Spleen (tissue), 11 donors: ENCODE data around the gene TSPOAP1. TPM values are rescaled to one million over a fixed set of nuclear protein-coding genes. Genes with fewer than 3 reads are reported as not detected.

ENCODE experiments used
- DNase-seq: peaks from one replicate; pipeline ENCODE4 v3.0.0-alpha.2; 2020
- H3K27ac ChIP-seq, 8 donors: fragments of 200-600 bp; sonication (generic) in 7 of 8; 1 replicate in 4 of 8; 2 replicates in 4 of 8; pipeline versions ENCODE4 v1.5.0 to v1.8.0; 2016 to 2021; ENCODE audit warnings: inconsistent platforms in 4 of 8, mild to moderate bottlenecking in 4 of 8, moderate library complexity in 1 of 8
- H3K27me3 ChIP-seq, 7 donors: fragments of 200-600 bp; sonication (generic) in 6 of 7; replicated peaks in 1 of 7; 1 replicate in 4 of 7; 2 replicates in 3 of 7; pipeline versions ENCODE4 v1.5.0 to v1.8.0; 2016 to 2021; ENCODE audit warnings: inconsistent platforms in 3 of 7, mild to moderate bottlenecking in 1 of 7
- H3K36me3 ChIP-seq, 6 donors: fragments of 200-600 bp; sonication (generic) in 5 of 6; 1 replicate in 4 of 6; 2 replicates in 2 of 6; pipeline versions ENCODE4 v1.5.0 to v1.8.0; 2016 to 2021; ENCODE audit warnings: inconsistent platforms in 2 of 6
- H3K4me1 ChIP-seq, 6 donors: fragments of 200-600 bp; sonication (generic) in 5 of 6; 1 replicate in 3 of 6; 2 replicates in 3 of 6; pipeline versions ENCODE4 v1.5.0 to v1.8.0; 2016 to 2021; ENCODE audit warnings: inconsistent platforms in 3 of 6
- H3K4me3 ChIP-seq, 8 donors: fragments of 200-600 bp; sonication (generic) in 7 of 8; 1 replicate in 4 of 8; 2 replicates in 4 of 8; pipeline versions ENCODE4 v1.5.0 to v1.8.0; 2016 to 2021; ENCODE audit warnings: inconsistent platforms in 4 of 8, mild to moderate bottlenecking in 4 of 8, moderate library complexity in 2 of 8
- H3K9me3 ChIP-seq, 8 donors: fragments of 200-600 bp; sonication (generic) in 7 of 8; 1 replicate in 4 of 8; 2 replicates in 4 of 8; pipeline versions ENCODE4 v1.5.0 to v1.8.0; 2016 to 2021; ENCODE audit warnings: inconsistent platforms in 4 of 8
- CTCF ChIP-seq, 11 experiments: fragments of 200-600 bp in 7 of 11; fragments of 450-650 bp in 4 of 11; sonication (generic) in 4 of 11; IDR thresholded peaks in 8 of 11; conservative IDR thresholded peaks in 3 of 11; 1 replicate in 7 of 11; 2 replicates in 4 of 11; pipeline versions ENCODE4 v1.4.0 to v1.8.0; 2016 to 2021; ENCODE audit warnings: antibody characterized with exemption in 11 of 11, inconsistent platforms in 4 of 11, mild to moderate bottlenecking in 1 of 11
- POLR2A ChIP-seq, 3 donors: fragments of 450-650 bp; IDR thresholded peaks; one replicate each; pipeline ENCODE4 v1.5.1; 2017; ENCODE audit warnings: antibody characterized with exemption in 3 of 3, mild to moderate bottlenecking in 1 of 3
- POLR2AphosphoS5 ChIP-seq, 3 donors: sonication (generic); formaldehyde crosslinking; IDR thresholded peaks; one replicate each; pipeline ENCODE4 v1.5.1; 2017; ENCODE audit warnings: antibody characterized with exemption in 3 of 3
- WGBS, 5 donors: extraction: QIAGEN DNeasy Blood & Tissue Kit in 3 of 5; methylation state at CpG; one replicate each; pipeline versions ENCODE4 v1.1.5 to v1.1.7; 2013 to 2018; 5-methylcytosine and 5-hydroxymethylcytosine counted together
- intact Hi-C: fragments of 100-400 bp; cut with DNase I; formaldehyde crosslinking; loops from one replicate; pipeline ENCODE4 v1.15.0; 2023; ENCODE audit warnings: low total_unique reads
- microRNA-seq, 3 donors: library from miRNA; unstranded; fragments of <30 nt; microRNA quantifications; one replicate each; pipeline versions ENCODE4 to v1.1.0, GENCODE V29; 2019 to 2020
- polyA plus RNA-seq, 3 donors: library from polyadenylated mRNA; stranded (reverse); fragments of 200-250 nt; gene quantifications; one replicate each; pipeline ENCODE4 v1.2.1, GENCODE V29; 2013
- small RNA-seq, 4 donors: library from RNA; depleted of rRNA; stranded (forward); fragments of <200 nt; gene quantifications; one replicate each; pipeline ENCODE3, GENCODE V24; 2016
- total RNA-seq, 7 donors: library from RNA; depleted of rRNA in 3 of 7; stranded (reverse); fragments of >200 nt in 3 of 7; fragmentation: NEBNext Ultra II Directional in 4 of 7; extraction: Animal tissue kit (Norgen Biotek cat#: 25700) in 4 of 7; gene quantifications; one replicate each; pipeline versions ENCODE4 v1.1.0 to v1.2.1, GENCODE V29; 2016 to 2021
- donor health status: healthy with polysubstance abuse.
- donor health status: DM: no; HTN: no; CAD: no; lungs with moderate emphysema.
- donor health status: DM: no; HTN: no; CAD: no.
- donor health status: Bipolar disorder and iron deficiency.
- donor health status: healthy.
- donor health status: DM: no; HTN: no; CAD: no.
- donor health status: DM: yes; HTN: yes; CAD: no.

Gene TSPOAP1
- total and polyA plus RNA-seq, 10 donors: 11.5 to 31.8 (median 18.6) TPM

GRCh38 chr17:58262149-58262548 lies 66.4 kb downstream of the TSPOAP1 start:
- Histone ChIP-seq H3K4me3 (no peak overlapping the region), H3K36me3 (no peaks in the 10 kb centered on the region), H3K27ac (no peak overlapping the region), H3K4me1 (no peaks in the 10 kb centered on the region), H3K27me3 (peaks cover 0 to 57% (median 32%) of the 10 kb centered on the region in 7 donors), H3K9me3 (no peaks in the 10 kb centered on the region)
- TF ChIP-seq POLR2A (IDR thresholded peaks at IDR 0.05): no peak
- TF ChIP-seq CTCF (IDR thresholded peaks at IDR 0.05 in 8 of 11, conservative IDR thresholded peaks at IDR 0.05 in 3 of 11): no peak
- TF ChIP-seq POLR2AphosphoS5 (IDR thresholded peaks at IDR 0.05): no peak
- peak; percentile 7 for DNase-seq
- WGBS, 5 donors: 78 to 87% (median 84%) methylated on average over 11 of the region's 11 CpGs
- intact Hi-C loops: no loop called here

GRCh38 chr17:58254803-58255202 lies 73.8 kb downstream of the TSPOAP1 start:
- no peaks in the 10 kb centered on the region for H3K9me3 ChIP-seq
- H3K27me3 ChIP-seq: peaks cover 0 to 25% (median 3%) of the 10 kb centered on the region in 7 donors
- intact Hi-C loops: no loop called here
- 31 to 53% (median 50%) methylated on average over 8 of the region's 8 CpGs for WGBS, 5 donors
- DNase-seq: peak; percentile 45
- TF ChIP-seq POLR2AphosphoS5 (IDR thresholded peaks at IDR 0.05): no peak
- no peak for TF ChIP-seq POLR2A (IDR thresholded peaks at IDR 0.05)
- no peak for TF ChIP-seq CTCF (IDR thresholded peaks at IDR 0.05 in 8 of 11, conservative IDR thresholded peaks at IDR 0.05 in 3 of 11)
- peaks cover 0 to 4% (median 3%) of the 10 kb centered on the region in 6 donors for H3K4me1 ChIP-seq
- H3K4me3 ChIP-seq: no peak overlapping the region
- H3K36me3 ChIP-seq: no peaks in the 10 kb centered on the region
- H3K27ac ChIP-seq: no peak overlapping the region

GRCh38 chr17:58253082-58253481 lies 75.5 kb downstream of the TSPOAP1 start:
- Histone ChIP-seq H3K4me1 (peaks cover 4 to 21% (median 13%) of the 10 kb centered on the region in 6 donors), H3K27ac (no peak overlapping the region), H3K36me3 (no peaks in the 10 kb centered on the region), H3K9me3 (no peaks in the 10 kb centered on the region), H3K4me3 (no peak overlapping the region), H3K27me3 (peaks cover 0 to 34% (median 9%) of the 10 kb centered on the region in 7 donors)
- DNase-seq: no peak
- intact Hi-C loops: no loop called here
- TF ChIP-seq POLR2A (IDR thresholded peaks at IDR 0.05): no peak
- TF ChIP-seq CTCF (IDR thresholded peaks at IDR 0.05 in 8 of 11, conservative IDR thresholded peaks at IDR 0.05 in 3 of 11): no peak
- TF ChIP-seq POLR2AphosphoS5 (IDR thresholded peaks at IDR 0.05): no peak
- 82 to 93% (median 85%) methylated on average over 3 of the region's 3 CpGs for WGBS, 5 donors

DNA sequence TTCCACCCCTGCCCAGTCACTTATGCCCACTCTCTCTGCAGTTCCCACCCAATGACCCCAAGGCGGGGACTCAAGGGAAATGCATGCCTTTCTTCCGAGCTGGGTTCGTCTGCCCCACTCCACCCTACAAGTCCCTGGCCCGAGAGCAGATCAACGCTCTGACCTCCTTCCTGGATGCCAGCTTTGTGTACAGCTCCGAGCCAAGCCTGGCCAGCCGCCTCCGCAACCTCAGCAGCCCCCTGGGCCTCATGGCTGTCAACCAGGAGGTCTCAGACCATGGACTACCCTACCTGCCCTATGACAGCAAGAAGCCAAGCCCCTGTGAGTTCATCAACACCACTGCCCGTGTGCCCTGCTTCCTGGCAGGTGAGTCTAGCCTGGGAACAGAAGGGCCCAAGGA lies 76.5 kb downstream of the TSPOAP1 start:
- H3K36me3 ChIP-seq: no peaks in the 10 kb centered on the region
- WGBS, 5 donors: 64 to 82% (median 76%) methylated on average over 1 to 9 of the region's 9 CpGs
- H3K4me1 ChIP-seq: peaks cover 4 to 29% (median 13%) of the 10 kb centered on the region in 6 donors
- no peak overlapping the region for H3K4me3 ChIP-seq
- H3K27ac ChIP-seq: no peak overlapping the region
- intact Hi-C loops: no loop called here
- TF ChIP-seq POLR2A (IDR thresholded peaks at IDR 0.05) (no peak), CTCF (IDR thresholded peaks at IDR 0.05 in 8 of 11, conservative IDR thresholded peaks at IDR 0.05 in 3 of 11) (no peak), POLR2AphosphoS5 (IDR thresholded peaks at IDR 0.05) (no peak)
- H3K9me3 ChIP-seq: no peaks in the 10 kb centered on the region
- H3K27me3 ChIP-seq: peaks cover 0 to 34% (median 9%) of the 10 kb centered on the region in 7 donors
- no peak for DNase-seq

Small RNAs within 50 kb of the gene (microRNA-seq; reads per million reads assigned to microRNA genes)
- gene MIR4736: 0 to 2.1 (median 0.36) reads per million in 3 donors

Small RNAs within 50 kb of the gene (small RNA-seq; reads per million reads assigned to genes)
- gene MIR4736: 0 to 0.49 (median 0.18) reads per million in 4 donors

Other genes starting within 250 kb of the TSPOAP1 start
- 10 to 100 TPM; 19.4 to 29.7 (median 23.1) TPM for gene DYNLL2, start 245.4 kb downstream of the TSPOAP1 start, total RNA-seq
- gene DYNLL2, start 245.4 kb downstream of the TSPOAP1 start, polyA plus RNA-seq: 10 to 100 TPM in 2 of 3 donors, 1 to 10 TPM in 1; 9.9 to 26.3 (median 11.1) TPM
- under 1 TPM in 6 of 7 donors, not detected in 1; 0.09 to 0.46 (median 0.27) TPM for gene OR4D1, start 180.4 kb downstream of the TSPOAP1 start, total RNA-seq
- gene OR4D1, start 180.4 kb downstream of the TSPOAP1 start, polyA plus RNA-seq: under 1 TPM; 0.13 to 0.23 (median 0.19) TPM
- gene OR4D2, start 161.8 kb downstream of the TSPOAP1 start, total RNA-seq: not detected
- not detected for gene OR4D2, start 161.8 kb downstream of the TSPOAP1 start, polyA plus RNA-seq
- 1 to 10 TPM in 5 of 7 donors, under 1 TPM in 1, not detected in 1; 0.86 to 3.9 (median 2.4) TPM for gene EPX, start 136.1 kb downstream of the TSPOAP1 start, total RNA-seq
- gene EPX, start 136.1 kb downstream of the TSPOAP1 start, polyA plus RNA-seq: under 1 TPM; 0.24 to 0.41 (median 0.26) TPM
- 10 to 100 TPM; 11.5 to 17.1 (median 13.7) TPM for gene MKS1, start 109.5 kb downstream of the TSPOAP1 start, total RNA-seq
- 10 to 100 TPM in 1 of 3 donors, 1 to 10 TPM in 2; 8.1 to 10.4 (median 9.5) TPM for gene MKS1, start 109.5 kb downstream of the TSPOAP1 start, polyA plus RNA-seq
- not detected for gene LPO, start 90.2 kb downstream of the TSPOAP1 start, total RNA-seq
- gene LPO, start 90.2 kb downstream of the TSPOAP1 start, polyA plus RNA-seq: under 1 TPM; 0.02 to 0.10 (median 0.06) TPM
- gene MPO, start 47.9 kb downstream of the TSPOAP1 start, total RNA-seq: 10 to 100 TPM in 5 of 7 donors, 1 to 10 TPM in 2; 5.8 to 75.7 (median 15.2) TPM
- 1 to 10 TPM in 2 of 3 donors, under 1 TPM in 1; 0.52 to 2.2 (median 2.0) TPM for gene MPO, start 47.9 kb downstream of the TSPOAP1 start, polyA plus RNA-seq
- gene SUPT4H1, start 23.4 kb upstream of the TSPOAP1 start, total RNA-seq: 10 to 100 TPM; 37.8 to 80.5 (median 64.0) TPM
- 100 to 1,000 TPM in 2 of 3 donors, 10 to 100 TPM in 1; 77.0 to 106 (median 104) TPM for gene SUPT4H1, start 23.4 kb upstream of the TSPOAP1 start, polyA plus RNA-seq
- gene RNF43, start 88.7 kb upstream of the TSPOAP1 start, total RNA-seq: 1 to 10 TPM in 4 of 7 donors, under 1 TPM in 3; 0.40 to 1.8 (median 1.0) TPM
- gene RNF43, start 88.7 kb upstream of the TSPOAP1 start, polyA plus RNA-seq: under 1 TPM; 0.38 to 0.63 (median 0.42) TPM
- 1 to 10 TPM; 1.1 to 1.7 (median 1.3) TPM for gene HSF5, start 159.6 kb upstream of the TSPOAP1 start, total RNA-seq
- gene HSF5, start 159.6 kb upstream of the TSPOAP1 start, polyA plus RNA-seq: under 1 TPM; 0.57 to 0.79 (median 0.61) TPM
- gene MTMR4, start 185.8 kb upstream of the TSPOAP1 start, total RNA-seq: 10 to 100 TPM; 42.0 to 61.9 (median 50.3) TPM
- 10 to 100 TPM; 12.7 to 17.3 (median 14.1) TPM for gene MTMR4, start 185.8 kb upstream of the TSPOAP1 start, polyA plus RNA-seq